SU-DHL-6 (cell line): ENCODE results near the gene SNCB.

Source experiments
- H2AFZ ChIP-seq: fragments of 200-600 bp; sonication (generic); 2 replicates; pipeline ENCODE4 v1.6.1; 2014; ENCODE audit warnings: low read depth, mild to moderate bottlenecking, moderate library complexity, mixed read lengths, antibody characterized with exemption, low read length; ENCODE audit not compliant: severe bottlenecking
- H3F3A ChIP-seq: fragments of 200-600 bp; shearing (Covaris generic); 2 replicates; pipeline ENCODE4 v1.6.0; 2016; ENCODE audit warnings: antibody characterized with exemption, mild to moderate bottlenecking; ENCODE audit not compliant: insufficient read depth
- H3K27ac ChIP-seq: fragments of 200-600 bp; sonication (generic); 2 replicates; pipeline ENCODE4 v1.5.1; 2016; ENCODE audit warnings: low read depth, mild to moderate bottlenecking, low read length, moderate library complexity, mixed read lengths
- H3K27me3 ChIP-seq: fragments of 200-600 bp; sonication (generic), shearing (Covaris generic); 2 replicates; pipeline ENCODE4 v1.6.0; 2014; ENCODE audit warnings: mild to moderate bottlenecking, low read length
- H3K36me3 ChIP-seq: fragments of 200-600 bp; sonication (generic); 2 replicates; pipeline ENCODE4 v1.6.1; 2014; ENCODE audit warnings: mild to moderate bottlenecking, low read length, mixed read lengths
- H3K4me2 ChIP-seq: fragments of 300-600, 200-600 bp; shearing (Covaris generic), sonication (generic); 2 replicates; pipeline ENCODE4 v1.6.0; 2014; ENCODE audit warnings: low read length, low read depth, mild to moderate bottlenecking; ENCODE audit not compliant: poor library complexity, severe bottlenecking
- H3K4me3 ChIP-seq: fragments of 200-600 bp; sonication (generic); 2 replicates; pipeline ENCODE4 v1.5.1; 2014; ENCODE audit warnings: antibody characterized with exemption, low read length, mild to moderate bottlenecking, mixed read lengths; ENCODE audit not compliant: insufficient read depth, poor library complexity, severe bottlenecking
- H3K79me2 ChIP-seq: fragments of 200-600 bp; sonication (generic); 2 replicates; pipeline ENCODE4 v1.6.1; 2014; ENCODE audit warnings: mild to moderate bottlenecking, low read length, moderate library complexity; ENCODE audit not compliant: insufficient read depth
- H3K9ac ChIP-seq: fragments of 200-600 bp; sonication (generic); 2 replicates; pipeline ENCODE4 v1.7.0; 2014; ENCODE audit warnings: mild to moderate bottlenecking, low read length
- H3K9me2 ChIP-seq: fragments of 200-600 bp; sonication (generic); replicated peaks from 2 replicates; pipeline ENCODE4 v1.6.1; 2014; ENCODE audit warnings: low read length; ENCODE audit not compliant: insufficient read depth
- H3K9me3 ChIP-seq: fragments of 200-600 bp; sonication (generic); 2 replicates; pipeline ENCODE4 v1.6.1; 2014; ENCODE audit warnings: low read length, mixed read lengths; ENCODE audit not compliant: insufficient read depth
- H4K20me1 ChIP-seq: fragments of 200-600 bp; sonication (generic); 2 replicates; pipeline ENCODE4 v1.6.1; 2014; ENCODE audit warnings: low read depth, mild to moderate bottlenecking, antibody characterized with exemption, low read length, moderate library complexity, mixed read lengths
- CTCF ChIP-seq: fragments of 200-600 bp; sonication (generic); IDR thresholded peaks from one replicate; pipeline ENCODE4 v1.5.1; 2017; ENCODE audit warnings: antibody characterized with exemption, mild to moderate bottlenecking, low read length, moderate library complexity; ENCODE audit not compliant: insufficient read depth, poor library complexity, severe bottlenecking
- EZH2phosphoT487 ChIP-seq: fragments of 200-600 bp; sonication (generic), shearing (Covaris generic); conservative IDR thresholded peaks from 2 replicates; pipeline ENCODE4 v1.6.1; 2018; ENCODE audit warnings: mild to moderate bottlenecking, antibody characterized with exemption, low read length, moderate library complexity, mixed read lengths

SNCB gene

GRCh38 chr5:176643491-176644219, 13.3 kb upstream of the SNCB start:
- no peaks in the 10 kb centered on the region for H3K36me3 ChIP-seq
- no peak overlapping the region for H3K9ac ChIP-seq
- H3K9me3 ChIP-seq = no peaks in the 10 kb centered on the region
- no peaks in the 10 kb centered on the region for H3K27me3 ChIP-seq
- no peak overlapping the region for H3K4me3 ChIP-seq
- no peaks in the 10 kb centered on the region for H4K20me1 ChIP-seq
- TF ChIP-seq CTCF = no peak
- no peak for TF ChIP-seq EZH2phosphoT487
- no peak overlapping the region for H2AFZ ChIP-seq
- no peak overlapping the region for H3K4me2 ChIP-seq
- no peaks in the 10 kb centered on the region for H3K79me2 ChIP-seq
- no peaks in the 10 kb centered on the region for H3K9me2 ChIP-seq
- no peak overlapping the region for H3K27ac ChIP-seq
- 0 out of 2 replicates have a peak, but pooled peaks cover under 1% of the 10 kb centered on the region for H3F3A ChIP-seq

- Histone ChIP-seq H3K9ac (no peak overlapping the region), H3K27ac (no peak overlapping the region), H3F3A (no peaks in the 10 kb centered on the region), H3K4me2 (no peak overlapping the region), H3K27me3 (no peaks in the 10 kb centered on the region), H2AFZ (no peak overlapping the region), H3K36me3 (no peaks in the 10 kb centered on the region), H3K9me3 (no peaks in the 10 kb centered on the region), H3K9me2 (no peaks in the 10 kb centered on the region), H4K20me1 (no peaks in the 10 kb centered on the region), H3K79me2 (no peaks in the 10 kb centered on the region), H3K4me3 (no peak overlapping the region)
- TF ChIP-seq EZH2phosphoT487 (no peak), CTCF (no peak)
Observed at GRCh38 chr5:176642675-176643490, 12.5 kb upstream of the SNCB start.

- H3K79me2 ChIP-seq = no peaks in the 10 kb centered on the region
- no peaks in the 10 kb centered on the region for H3K9me2 ChIP-seq
- TF ChIP-seq CTCF (no peak), EZH2phosphoT487 (no peak)
- H3K9me3 ChIP-seq = no peaks in the 10 kb centered on the region
- H3K4me3 ChIP-seq = no peak overlapping the region
- no peaks in the 10 kb centered on the region for H3F3A ChIP-seq
- no peaks in the 10 kb centered on the region for H3K36me3 ChIP-seq
- H2AFZ ChIP-seq = no peak overlapping the region
- H3K9ac ChIP-seq = no peak overlapping the region
- H3K27me3 ChIP-seq = no peaks in the 10 kb centered on the region
- no peak overlapping the region for H3K27ac ChIP-seq
- H3K4me2 ChIP-seq = no peak overlapping the region
- no peaks in the 10 kb centered on the region for H4K20me1 ChIP-seq
Observed at GRCh38 chr5:176640616-176641015, 10.3 kb upstream of the SNCB start.
